Duodenal mucosa (tissue), 2 donors: Measurements from ENCODE around the gene RAB7A.

Experiments
- H3K27ac ChIP-seq: one replicate; pipeline ENCODE4 v1.7.0; 2013; ENCODE audit warnings: low read depth, low read length
- H3K27me3 ChIP-seq, 2 donors: one replicate each; pipeline ENCODE4 v1.7.0; 2013; ENCODE audit warnings: low read length in 2 of 2, control low read depth in 1 of 2; ENCODE audit not compliant: insufficient read depth in 2 of 2, control insufficient read depth in 1 of 2
- H3K36me3 ChIP-seq, 2 donors: one replicate each; pipeline ENCODE4 v1.7.0; 2013; ENCODE audit warnings: low read length in 2 of 2, control low read depth in 1 of 2; ENCODE audit not compliant: insufficient read depth in 2 of 2, control insufficient read depth in 1 of 2
- H3K4me1 ChIP-seq, 2 donors: one replicate each; pipeline ENCODE4 v1.7.0; 2013; ENCODE audit warnings: low read length in 2 of 2, control low read depth in 1 of 2; ENCODE audit not compliant: insufficient read depth in 2 of 2, control insufficient read depth in 1 of 2
- H3K4me3 ChIP-seq, 2 donors: one replicate each; pipeline ENCODE4 v1.7.0; 2013; ENCODE audit warnings: low read length in 2 of 2, low read depth in 1 of 2
- H3K9ac ChIP-seq, 2 donors: one replicate each; pipeline ENCODE4 v1.7.0; 2013; ENCODE audit warnings: low read length in 2 of 2, low read depth in 1 of 2
- H3K9me3 ChIP-seq, 2 donors: one replicate each; pipeline ENCODE4 v1.7.0; 2013; ENCODE audit warnings: low read length in 2 of 2, control low read depth in 1 of 2; ENCODE audit not compliant: control insufficient read depth in 1 of 2

The RAB7A gene

GRCh38 chr3:128800241-128801187 is 74.5 kb downstream of the RAB7A start:
- peaks cover 8 to 24% of the 10 kb centered on the region in 2 donors for H3K4me1 ChIP-seq
- H3K9ac ChIP-seq = no peak overlapping the region
- no peak overlapping the region for H3K27ac ChIP-seq

GRCh38 chr3:128801779-128802380 is 75.9 kb downstream of the RAB7A start:
- Histone ChIP-seq H3K4me1 (peaks cover 10 to 32% of the 10 kb centered on the region in 2 donors), H3K9ac (no peak overlapping the region), H3K36me3 (peaks cover 24 to 45% of the 10 kb centered on the region in 2 donors), H3K9me3 (no peaks in the 10 kb centered on the region), H3K27me3 (no peaks in the 10 kb centered on the region), H3K27ac (no peak overlapping the region), H3K4me3 (no peak overlapping the region)

More at GRCh38 chr3:128800241-128801187, 74.5 kb downstream of the RAB7A start:
- peaks cover 20 to 45% of the 10 kb centered on the region in 2 donors for H3K36me3 ChIP-seq
- H3K27me3 ChIP-seq = no peaks in the 10 kb centered on the region
- H3K9me3 ChIP-seq = no peaks in the 10 kb centered on the region
- no peak overlapping the region for H3K4me3 ChIP-seq

GRCh38 chr3:128803307-128803706 is 77.3 kb downstream of the RAB7A start:
- Histone ChIP-seq H3K27ac (no peak overlapping the region), H3K36me3 (peaks cover 22 to 41% of the 10 kb centered on the region in 2 donors), H3K9ac (no peak overlapping the region), H3K27me3 (no peaks in the 10 kb centered on the region), H3K4me1 (peaks cover 10 to 32% of the 10 kb centered on the region in 2 donors), H3K9me3 (no peaks in the 10 kb centered on the region), H3K4me3 (no peak overlapping the region)

GRCh38 chr3:128804017-128804810 is 78.2 kb downstream of the RAB7A start:
- no peak overlapping the region for H3K9ac ChIP-seq
- peak overlapping the region; percentile 4 to 43 for H3K4me3 ChIP-seq
- peak overlapping the region; percentile 49 for H3K27ac ChIP-seq
- H3K36me3 ChIP-seq = peaks cover 25 to 41% of the 10 kb centered on the region in 2 donors
- peaks cover 10 to 32% of the 10 kb centered on the region in 2 donors for H3K4me1 ChIP-seq
- H3K27me3 ChIP-seq = no peaks in the 10 kb centered on the region
- H3K9me3 ChIP-seq = no peaks in the 10 kb centered on the region

- peaks cover 21 to 37% of the 10 kb centered on the region in 2 donors for H3K36me3 ChIP-seq
- H3K4me3 ChIP-seq = peak overlapping the region in 1 of 2 donors; percentile 4
- peak overlapping the region; percentile 49 for H3K27ac ChIP-seq
- H3K4me1 ChIP-seq = peaks cover 10 to 32% of the 10 kb centered on the region in 2 donors
- H3K27me3 ChIP-seq = no peaks in the 10 kb centered on the region
- H3K9me3 ChIP-seq = no peaks in the 10 kb centered on the region
- H3K9ac ChIP-seq = no peak overlapping the region
Observed at GRCh38 chr3:128804811-128805155, 78.8 kb downstream of the RAB7A start.

GRCh38 chr3:128805772-128806171 is 79.8 kb downstream of the RAB7A start:
- Histone ChIP-seq H3K4me3 (no peak overlapping the region), H3K36me3 (peaks cover 26 to 38% of the 10 kb centered on the region in 2 donors), H3K4me1 (peaks cover 10 to 27% of the 10 kb centered on the region in 2 donors), H3K27ac (no peak overlapping the region), H3K9me3 (no peaks in the 10 kb centered on the region), H3K27me3 (no peaks in the 10 kb centered on the region), H3K9ac (peak overlapping the region in 1 of 2 donors; percentile 21)

GRCh38 chr3:128806588-128806987 is 80.6 kb downstream of the RAB7A start:
- no peak overlapping the region for H3K27ac ChIP-seq
- H3K4me1 ChIP-seq = peaks cover 10 to 27% of the 10 kb centered on the region in 2 donors
- H3K4me3 ChIP-seq = no peak overlapping the region
- peaks cover 26 to 45% of the 10 kb centered on the region in 2 donors for H3K36me3 ChIP-seq
- no peaks in the 10 kb centered on the region for H3K9me3 ChIP-seq
- H3K9ac ChIP-seq = no peak overlapping the region
- no peaks in the 10 kb centered on the region for H3K27me3 ChIP-seq

- no peak overlapping the region for H3K9ac ChIP-seq
- peaks cover 10 to 27% of the 10 kb centered on the region in 2 donors for H3K4me1 ChIP-seq
- H3K36me3 ChIP-seq = peaks cover 26 to 49% of the 10 kb centered on the region in 2 donors
- H3K9me3 ChIP-seq = no peaks in the 10 kb centered on the region
- no peak overlapping the region for H3K4me3 ChIP-seq
- no peak overlapping the region for H3K27ac ChIP-seq
- H3K27me3 ChIP-seq = no peaks in the 10 kb centered on the region
Observed at GRCh38 chr3:128807186-128807830, 81.3 kb downstream of the RAB7A start.

- Histone ChIP-seq H3K4me3 (no peak overlapping the region), H3K36me3 (peaks cover 34 to 62% of the 10 kb centered on the region in 2 donors), H3K9me3 (no peaks in the 10 kb centered on the region), H3K27me3 (no peaks in the 10 kb centered on the region), H3K27ac (no peak overlapping the region), H3K9ac (no peak overlapping the region), H3K4me1 (peaks cover 10 to 24% of the 10 kb centered on the region in 2 donors)
Observed at GRCh38 chr3:128808672-128809071, 82.7 kb downstream of the RAB7A start.
